ENCODE data around the gene HIVEP1. TPM values are rescaled to one million over a fixed set of nuclear protein-coding genes. Genes with fewer than 3 reads are reported as not detected.
A peak's percentile ranks its signal among the peaks of the same experiment; 100 is the strongest.

Gene HIVEP1
- total RNA-seq, 2 donors from 2014 or later, result 22.3 to 34.4 TPM

DNA sequence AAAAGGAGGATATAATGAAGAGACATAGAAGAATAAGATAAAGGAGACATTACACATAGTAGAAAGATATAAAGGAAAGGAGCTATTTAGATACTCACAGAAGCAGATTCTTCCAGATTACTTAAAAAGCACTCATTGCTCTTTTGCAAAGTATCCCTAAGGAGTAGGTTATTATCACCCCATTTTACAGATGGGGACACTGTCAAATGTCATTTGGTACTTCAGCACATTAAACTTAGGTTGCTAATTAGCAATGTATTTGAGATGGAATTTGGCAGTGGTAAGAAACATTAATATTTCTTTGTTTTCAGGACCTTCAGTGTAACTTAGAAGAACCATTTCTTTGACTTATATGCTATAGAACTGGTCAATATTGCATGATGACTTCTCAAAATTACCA is 11.9 kb upstream of the HIVEP1 start:
- Histone ChIP-seq H3K4me3 (no peak overlapping the region), H3K27me3 (replicated peaks; ENCODE audit: insufficient read depth) (no peaks in the 10 kb centered on the region), H3K4me1 (ENCODE audit: control insufficient read depth in 1 of 2, low read depth in 2 of 2) (no peaks in the 10 kb centered on the region), H3K9me3 (no peaks in the 10 kb centered on the region), H3K36me3 (no peaks in the 10 kb centered on the region), H3K27ac (no peak overlapping the region)
- DNase-seq (ENCODE audit: low spot score) (no peak), ATAC-seq (ENCODE audit: insufficient number of reproducible peaks, low FRiP score, low read depth) (no peak)
- TF ChIP-seq, protein P1, sequence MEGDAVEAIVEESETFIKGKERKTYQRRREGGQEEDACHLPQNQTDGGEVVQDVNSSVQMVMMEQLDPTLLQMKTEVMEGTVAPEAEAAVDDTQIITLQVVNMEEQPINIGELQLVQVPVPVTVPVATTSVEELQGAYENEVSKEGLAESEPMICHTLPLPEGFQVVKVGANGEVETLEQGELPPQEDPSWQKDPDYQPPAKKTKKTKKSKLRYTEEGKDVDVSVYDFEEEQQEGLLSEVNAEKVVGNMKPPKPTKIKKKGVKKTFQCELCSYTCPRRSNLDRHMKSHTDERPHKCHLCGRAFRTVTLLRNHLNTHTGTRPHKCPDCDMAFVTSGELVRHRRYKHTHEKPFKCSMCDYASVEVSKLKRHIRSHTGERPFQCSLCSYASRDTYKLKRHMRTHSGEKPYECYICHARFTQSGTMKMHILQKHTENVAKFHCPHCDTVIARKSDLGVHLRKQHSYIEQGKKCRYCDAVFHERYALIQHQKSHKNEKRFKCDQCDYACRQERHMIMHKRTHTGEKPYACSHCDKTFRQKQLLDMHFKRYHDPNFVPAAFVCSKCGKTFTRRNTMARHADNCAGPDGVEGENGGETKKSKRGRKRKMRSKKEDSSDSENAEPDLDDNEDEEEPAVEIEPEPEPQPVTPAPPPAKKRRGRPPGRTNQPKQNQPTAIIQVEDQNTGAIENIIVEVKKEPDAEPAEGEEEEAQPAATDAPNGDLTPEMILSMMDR (IDR thresholded peaks at IDR 0.05), result no peak

GRCh38 chr6:12001004-12001705 is 11.0 kb upstream of the HIVEP1 start:
- no peaks in the 10 kb centered on the region for H3K36me3 ChIP-seq
- no peak for ATAC-seq (ENCODE audit: insufficient number of reproducible peaks, low FRiP score, low read depth)
- DNase-seq (ENCODE audit: low spot score), result no peak
- no peak overlapping the region for H3K27ac ChIP-seq
- no peaks in the 10 kb centered on the region for H3K4me1 ChIP-seq (ENCODE audit: control insufficient read depth in 1 of 2, low read depth in 2 of 2)
- H3K4me3 ChIP-seq, result no peak overlapping the region
- no peaks in the 10 kb centered on the region for H3K9me3 ChIP-seq
- H3K27me3 ChIP-seq (replicated peaks; ENCODE audit: insufficient read depth), result no peaks in the 10 kb centered on the region
- TF ChIP-seq, protein P1 (IDR thresholded peaks at IDR 0.05), result no peak

DNA sequence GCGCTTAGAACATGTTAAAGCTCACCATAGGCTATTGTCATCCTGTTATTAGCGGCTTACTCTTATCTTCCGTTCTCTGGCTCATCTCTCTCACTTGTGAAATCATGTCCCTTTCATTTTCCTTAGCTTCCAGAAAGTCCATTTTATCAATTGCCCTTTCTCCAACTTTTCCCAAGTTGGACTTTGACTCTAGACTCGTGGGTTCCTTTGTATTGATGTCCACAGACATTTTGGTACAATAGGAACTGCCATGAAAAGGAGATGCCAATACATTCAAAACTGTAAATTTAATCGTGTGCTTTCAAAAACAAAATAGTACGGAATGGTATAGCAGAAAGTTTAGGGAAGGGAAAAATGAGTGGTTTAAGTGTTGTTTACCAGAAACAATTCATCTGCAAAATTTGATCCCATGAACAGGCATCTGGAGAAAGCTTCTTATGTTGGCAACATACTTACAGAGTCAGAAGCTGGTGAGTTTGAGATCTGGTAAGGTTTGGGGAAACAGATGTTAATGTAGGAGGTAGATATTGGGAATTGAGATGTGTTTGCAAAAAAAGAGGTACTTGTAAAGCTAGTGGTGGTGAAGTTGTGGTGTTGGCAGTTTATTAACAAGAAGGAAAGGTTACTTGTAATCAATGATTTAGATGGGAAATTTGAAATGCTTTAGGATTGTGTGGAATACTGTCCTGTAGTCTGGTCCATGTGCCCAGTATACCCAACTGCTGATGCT is 10.2 kb upstream of the HIVEP1 start:
- H3K4me3 ChIP-seq, result no peak overlapping the region
- no peaks in the 10 kb centered on the region for H3K36me3 ChIP-seq
- TF ChIP-seq, protein P1 (IDR thresholded peaks at IDR 0.05), result no peak
- H3K9me3 ChIP-seq, result no peaks in the 10 kb centered on the region
- H3K27me3 ChIP-seq (replicated peaks; ENCODE audit: insufficient read depth), result no peaks in the 10 kb centered on the region
- no peak for DNase-seq (ENCODE audit: low spot score)
- no peak overlapping the region for H3K27ac ChIP-seq
- no peak for ATAC-seq (ENCODE audit: insufficient number of reproducible peaks, low FRiP score, low read depth)
- H3K4me1 ChIP-seq (ENCODE audit: control insufficient read depth in 1 of 2, low read depth in 2 of 2), result no peaks in the 10 kb centered on the region

DNA sequence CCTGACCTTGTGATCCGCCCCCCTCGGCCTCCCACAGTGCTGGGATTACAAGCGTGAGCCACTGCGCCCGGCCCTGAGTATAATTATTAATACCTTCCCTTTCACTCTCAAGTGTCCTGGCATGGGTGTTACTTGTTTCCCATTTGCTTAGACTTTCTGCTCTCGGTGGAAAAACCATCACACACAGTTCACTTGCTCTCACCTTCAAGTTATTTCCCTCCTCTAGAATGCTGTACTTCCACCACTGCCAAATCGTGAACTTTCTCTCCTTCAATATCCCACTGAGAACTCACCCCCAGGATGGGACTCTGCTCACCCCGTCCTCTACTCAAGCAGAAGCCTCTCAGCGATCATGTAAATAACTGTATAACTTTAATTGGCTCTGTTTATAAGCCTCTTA is 4.6 kb upstream of the HIVEP1 start:
- Histone ChIP-seq H3K9me3 (no peaks in the 10 kb centered on the region), H3K4me1 (ENCODE audit: control insufficient read depth in 1 of 2, low read depth in 2 of 2) (peaks cover 5 to 19% of the 10 kb centered on the region in 2 donors), H3K27ac (no peak overlapping the region), H3K27me3 (replicated peaks; ENCODE audit: insufficient read depth) (no peaks in the 10 kb centered on the region), H3K36me3 (no peaks in the 10 kb centered on the region), H3K4me3 (no peak overlapping the region)
- ATAC-seq (ENCODE audit: insufficient number of reproducible peaks, low FRiP score, low read depth), result no peak
- TF ChIP-seq, protein P1 (IDR thresholded peaks at IDR 0.05), result no peak
- no peak for DNase-seq (ENCODE audit: low spot score)

DNA sequence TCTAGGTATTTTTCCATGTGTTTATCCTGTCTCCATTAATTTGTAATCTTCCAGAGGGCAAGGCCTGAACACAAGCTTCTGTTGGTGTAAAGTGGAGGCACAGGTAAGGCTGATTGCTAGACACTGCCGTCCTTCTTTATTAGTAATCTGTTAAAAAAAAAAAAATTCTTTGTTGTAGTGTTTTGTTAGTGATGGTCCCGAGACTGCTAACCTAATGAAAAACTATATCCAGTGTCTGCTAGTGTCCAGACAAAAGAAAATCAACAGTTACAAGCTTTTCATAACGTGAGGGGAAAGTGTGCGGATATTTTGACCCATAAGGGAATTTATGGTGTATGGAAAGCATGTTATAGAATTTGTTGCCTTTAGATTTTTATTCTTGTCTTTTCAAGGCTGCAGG is 4.2 kb upstream of the HIVEP1 start:
- Histone ChIP-seq H3K36me3 (no peaks in the 10 kb centered on the region), H3K4me3 (peak overlapping the region; percentile 80), H3K27me3 (replicated peaks; ENCODE audit: insufficient read depth) (no peaks in the 10 kb centered on the region), H3K27ac (peak overlapping the region; percentile 94 to 97), H3K9me3 (no peaks in the 10 kb centered on the region), H3K4me1 (ENCODE audit: control insufficient read depth in 1 of 2, low read depth in 2 of 2) (peaks cover 5 to 19% of the 10 kb centered on the region in 2 donors)
- DNase-seq (ENCODE audit: low spot score) (no peak), ATAC-seq (ENCODE audit: insufficient number of reproducible peaks, low FRiP score, low read depth) (no peak)
- TF ChIP-seq, protein P1 (IDR thresholded peaks at IDR 0.05), result no peak
